Endothelial cell of umbilical vein (primary cell): Measurements from ENCODE around the gene KRTAP5-2. TPM values are rescaled to one million over a fixed set of nuclear protein-coding genes. Genes with fewer than 3 reads are reported as not detected.

Experiments used
- BruUV-seq: library from RNA; stranded (reverse); fragments of 400-500 nt; replicated peaks from 2 replicates; lab custom pipeline; 2021; lab: Mats Ljungman, UMichigan
- CTCF ChIA-PET: fragments of 300-600, 350-600 bp; sonication (Branson Sonifier 250); formaldehyde crosslinking; loops from one replicate; lab custom pipeline; 2021; ENCODE audit warnings: antibody characterized with exemption, inconsistent platforms; lab: Charles Lee
- POLR2A ChIA-PET: fragments of 300-600, 350-600 bp; sonication (Branson Sonifier 250); formaldehyde crosslinking; loops from one replicate; lab custom pipeline; 2021; ENCODE audit warnings: antibody characterized with exemption, inconsistent platforms; lab: Charles Lee
- DNase-seq: peaks from one replicate; pipeline ENCODE4 v3.0.0-alpha.2; 2011; ENCODE audit warnings: low read depth, low spot score
- FAIRE-seq: peaks from 2 replicates; lab custom pipeline; 2011; peaks lifted over from hg19 to GRCh38; lab: Jason Lieb, UNC
- H2AFZ ChIP-seq: 2 replicates; pipeline ENCODE4 v1.6.0; 2012; ENCODE audit warnings: low read depth, low read length, control low read depth, inconsistent platforms
- H3K27ac ChIP-seq: 2 replicates; pipeline ENCODE4 v1.5.1; 2011; ENCODE audit warnings: low read depth, mild to moderate bottlenecking, control low read depth, low read length, moderate library complexity; ENCODE audit not compliant: insufficient read depth
- H3K27me3 ChIP-seq, 2 experiments: 2 replicates each; pipeline versions ENCODE4 v1.6.0 to v1.6.1; 2011; ENCODE audit warnings: low read length in 2 of 2, mixed read lengths in 1 of 2; ENCODE audit not compliant: control insufficient read depth in 2 of 2, insufficient read depth in 2 of 2
- H3K36me3 ChIP-seq, 2 experiments: 2 replicates in 1 of 2; 3 replicates in 1 of 2; pipeline ENCODE4 v1.5.1; 2011; ENCODE audit warnings: low read length in 2 of 2, mild to moderate bottlenecking in 1 of 2, moderate library complexity in 1 of 2; ENCODE audit not compliant: control insufficient read depth in 2 of 2, insufficient read depth in 2 of 2; ENCODE audit errors: extremely low read depth in 1 of 2
- H3K4me1 ChIP-seq: 3 replicates; pipeline ENCODE4 v1.5.1; 2011; ENCODE audit warnings: mild to moderate bottlenecking, low read length; ENCODE audit not compliant: control insufficient read depth, insufficient read depth; ENCODE audit errors: extremely low read depth
- H3K4me2 ChIP-seq: 2 replicates; pipeline ENCODE4 v1.6.1; 2011; ENCODE audit warnings: low read length, control low read depth, mixed read lengths; ENCODE audit not compliant: insufficient read depth
- H3K4me3 ChIP-seq, 3 experiments: fragments of 200-600 bp in 1 of 3; sonication (generic), shearing (Covaris generic) in 1 of 3; replicated peaks in 1 of 3; 2 replicates each; pipeline ENCODE4 v1.5.1; 2011 to 2016; ENCODE audit warnings: control low read depth in 3 of 3, low read length in 3 of 3, mild to moderate bottlenecking in 2 of 3, inconsistent platforms in 1 of 3, low read depth in 1 of 3, moderate library complexity in 1 of 3; ENCODE audit not compliant: insufficient read depth in 1 of 3
- H3K79me2 ChIP-seq: 2 replicates; pipeline ENCODE4 v1.6.0; 2012; ENCODE audit warnings: low read length, inconsistent platforms; ENCODE audit not compliant: control insufficient read depth, insufficient read depth
- H3K9ac ChIP-seq: replicated peaks from 2 replicates; pipeline ENCODE3; 2011; ENCODE audit warnings: low read length, control low read depth; ENCODE audit not compliant: insufficient read depth; ENCODE audit errors: extremely low read depth
- H3K9me1 ChIP-seq: replicated peaks from 3 replicates; pipeline ENCODE4 v1.6.0; 2011; ENCODE audit warnings: mild to moderate bottlenecking, low read length; ENCODE audit not compliant: control insufficient read depth, insufficient read depth; ENCODE audit errors: extremely low read depth
- H3K9me3 ChIP-seq: replicated peaks from 2 replicates; pipeline ENCODE4 v1.5.1; 2012; ENCODE audit warnings: low read length, inconsistent platforms; ENCODE audit not compliant: control insufficient read depth, insufficient read depth
- H4K20me1 ChIP-seq: replicated peaks from 2 replicates; pipeline ENCODE3; 2011; ENCODE audit warnings: mild to moderate bottlenecking, low read length; ENCODE audit not compliant: control insufficient read depth, insufficient read depth; ENCODE audit errors: extremely low read depth
- EZH2 ChIP-seq: IDR thresholded peaks from 2 replicates; pipeline ENCODE4 v1.6.1; 2012; ENCODE audit warnings: borderline replicate concordance, low read depth, mild to moderate bottlenecking, moderate library complexity, low read length, inconsistent platforms; ENCODE audit not compliant: severe bottlenecking
- FOS ChIP-seq: IDR thresholded peaks from 2 replicates; pipeline ENCODE4 v1.6.1; 2011; ENCODE audit warnings: mild to moderate bottlenecking, low read length, moderate library complexity, borderline replicate concordance; ENCODE audit not compliant: insufficient read depth
- GATA2 ChIP-seq: IDR thresholded peaks from 2 replicates; pipeline ENCODE4 v1.7.0; 2011; ENCODE audit warnings: low read depth, mild to moderate bottlenecking, moderate library complexity, mixed read lengths, low read length; ENCODE audit not compliant: insufficient read length, insufficient read depth
- JUN ChIP-seq: IDR thresholded peaks from 2 replicates; pipeline ENCODE4 v1.6.1; 2011; ENCODE audit warnings: borderline replicate concordance, low read depth; ENCODE audit not compliant: insufficient read length, insufficient read depth
- MAX ChIP-seq: IDR thresholded peaks from 2 replicates; pipeline ENCODE4 v1.6.1; 2011; ENCODE audit not compliant: insufficient read depth, insufficient read length
- MYC ChIP-seq: IDR thresholded peaks from one replicate; pipeline ENCODE4 v1.6.1; 2011; ENCODE audit warnings: mild to moderate bottlenecking, low read depth, low read length
- POLR2A ChIP-seq: IDR thresholded peaks from 2 replicates; pipeline ENCODE4 v1.6.1; 2012; ENCODE audit warnings: low read depth, mild to moderate bottlenecking, control low read depth, low read length
- POLR2AphosphoS5 ChIP-seq: IDR thresholded peaks from 2 replicates; pipeline ENCODE4 v1.6.1; 2012; ENCODE audit warnings: low read depth, mild to moderate bottlenecking, control low read depth, low read length, moderate library complexity; ENCODE audit not compliant: insufficient read depth
- dilution Hi-C: fragments of 300-500 bp; cut with MboI; formaldehyde crosslinking; loops from one replicate; pipeline ENCODE4 v1.15.0; 2019; ENCODE audit warnings: low sequenced_read_pairs; ENCODE audit not compliant: extremely low pct_ligation_motif_present
- intact Hi-C: fragments of 100-400 bp; cut with micrococcal nuclease; formaldehyde crosslinking; loops from one replicate; pipeline ENCODE4 v1.10.0; 2022
- polyA plus RNA-seq, 4 experiments: library from polyadenylated mRNA; depleted of rRNA in 3 of 4; stranded (reverse) in 3 of 4; unstranded in 1 of 4; fragments of >200 nt; gene quantifications; 2 replicates each; pipeline versions ENCODE4 v1.2.1 to v1.2.3, GENCODE V29; 2011 to 2012; ENCODE audit warnings: missing spikeins in 1 of 4
- total RNA-seq: library from RNA; stranded (reverse); gene quantifications from 2 replicates; pipeline ENCODE4 v1.2.3, GENCODE V29; 2021
- TF ChIP-seq, protein P1 (sequence below), 2 donors: IDR thresholded peaks; 1 replicate in 1 of 2; 2 replicates in 1 of 2; pipeline ENCODE4 v1.5.1; 2011; ENCODE audit warnings: low read length in 2 of 2, mild to moderate bottlenecking in 2 of 2, moderate library complexity in 2 of 2, control low read depth in 1 of 2, inconsistent platforms in 1 of 2, low read depth in 1 of 2; ENCODE audit not compliant: insufficient read depth in 1 of 2; ENCODE audit errors: extremely low read depth in 1 of 2

KRTAP5-2 gene
- total and polyA plus RNA-seq, 2 donors (not counting 3 experiments of a cell fraction or from before 2014, with no cell fraction given): not detected

DNA sequence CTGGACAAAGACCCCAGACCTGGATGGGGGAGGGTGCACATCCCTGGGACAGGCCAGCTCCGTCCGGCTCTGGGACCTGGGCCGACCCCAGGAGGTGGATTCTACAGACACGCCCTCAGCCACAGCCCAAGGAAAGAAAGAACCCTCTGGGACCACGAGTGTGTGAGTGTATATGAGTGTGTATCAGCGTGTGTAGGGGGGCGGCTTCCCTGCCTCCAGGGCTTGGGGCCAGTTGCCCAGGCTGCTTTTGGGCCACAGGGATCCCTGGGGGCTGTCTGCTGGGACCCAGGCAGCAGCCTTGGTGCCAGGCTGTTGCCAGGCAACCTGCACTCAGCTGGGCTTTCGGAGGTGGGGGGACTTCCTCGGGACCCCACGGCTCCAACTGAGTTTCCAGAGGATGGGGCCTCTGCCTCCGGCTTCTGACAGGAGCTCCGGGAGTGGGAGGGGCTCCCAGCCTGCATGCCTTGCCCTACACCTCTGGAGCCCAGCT is 34.9 kb downstream of the KRTAP5-2 start:
- Histone ChIP-seq H3K27ac (no peak overlapping the region), H2AFZ (no peak overlapping the region), H3K27me3 (no peaks in the 10 kb centered on the region), H3K79me2 (no peaks in the 10 kb centered on the region), H3K4me1 (no peaks in the 10 kb centered on the region), H4K20me1 (no peaks in the 10 kb centered on the region), H3K4me3 (no peak overlapping the region), H3K9ac (no peak overlapping the region), H3K4me2 (no peak overlapping the region), H3K9me3 (no peaks in the 10 kb centered on the region), H3K9me1 (no peaks in the 10 kb centered on the region), H3K36me3 (no peaks in the 10 kb centered on the region)
- no peak for FAIRE-seq
- CTCF ChIA-PET: interaction anchor here (5.5 kb wide), 1 partner anchor 11 kb away, joined by 36 read pairs; no protein-coding TSS in a partner anchor
- no TSS peak for BruUV-seq
- intact Hi-C loops: no loop called here
- POLR2A ChIA-PET: no interaction called here
- dilution Hi-C loops: no loop called here
- no peak for TF ChIP-seq POLR2A
- TF ChIP-seq FOS: no peak
- TF ChIP-seq, protein P1, sequence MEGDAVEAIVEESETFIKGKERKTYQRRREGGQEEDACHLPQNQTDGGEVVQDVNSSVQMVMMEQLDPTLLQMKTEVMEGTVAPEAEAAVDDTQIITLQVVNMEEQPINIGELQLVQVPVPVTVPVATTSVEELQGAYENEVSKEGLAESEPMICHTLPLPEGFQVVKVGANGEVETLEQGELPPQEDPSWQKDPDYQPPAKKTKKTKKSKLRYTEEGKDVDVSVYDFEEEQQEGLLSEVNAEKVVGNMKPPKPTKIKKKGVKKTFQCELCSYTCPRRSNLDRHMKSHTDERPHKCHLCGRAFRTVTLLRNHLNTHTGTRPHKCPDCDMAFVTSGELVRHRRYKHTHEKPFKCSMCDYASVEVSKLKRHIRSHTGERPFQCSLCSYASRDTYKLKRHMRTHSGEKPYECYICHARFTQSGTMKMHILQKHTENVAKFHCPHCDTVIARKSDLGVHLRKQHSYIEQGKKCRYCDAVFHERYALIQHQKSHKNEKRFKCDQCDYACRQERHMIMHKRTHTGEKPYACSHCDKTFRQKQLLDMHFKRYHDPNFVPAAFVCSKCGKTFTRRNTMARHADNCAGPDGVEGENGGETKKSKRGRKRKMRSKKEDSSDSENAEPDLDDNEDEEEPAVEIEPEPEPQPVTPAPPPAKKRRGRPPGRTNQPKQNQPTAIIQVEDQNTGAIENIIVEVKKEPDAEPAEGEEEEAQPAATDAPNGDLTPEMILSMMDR (IDR thresholded peaks at IDR 0.05; ENCODE audit: extremely low read depth in 1 of 2, insufficient read depth in 1 of 2, low read depth in 1 of 2, low read length in 2 of 2): no peak
- TF ChIP-seq EZH2: no peak
- no peak for TF ChIP-seq JUN
- TF ChIP-seq GATA2: no peak
- no peak for TF ChIP-seq POLR2AphosphoS5
- TF ChIP-seq MAX: no peak
- no peak for TF ChIP-seq MYC
- no peak for DNase-seq
